GM12891 (cell line): Measurements from ENCODE around the gene SRGN.

Experiments used
- POLR2A ChIP-seq: IDR thresholded peaks from 2 replicates; pipeline ENCODE4 v1.6.1; 2011; ENCODE audit warnings: low read depth, low read length, control low read depth
- TAF1 ChIP-seq: IDR thresholded peaks from 2 replicates; pipeline ENCODE4 v1.6.1; 2011; ENCODE audit warnings: low read depth, low read length, control low read depth

DNA sequence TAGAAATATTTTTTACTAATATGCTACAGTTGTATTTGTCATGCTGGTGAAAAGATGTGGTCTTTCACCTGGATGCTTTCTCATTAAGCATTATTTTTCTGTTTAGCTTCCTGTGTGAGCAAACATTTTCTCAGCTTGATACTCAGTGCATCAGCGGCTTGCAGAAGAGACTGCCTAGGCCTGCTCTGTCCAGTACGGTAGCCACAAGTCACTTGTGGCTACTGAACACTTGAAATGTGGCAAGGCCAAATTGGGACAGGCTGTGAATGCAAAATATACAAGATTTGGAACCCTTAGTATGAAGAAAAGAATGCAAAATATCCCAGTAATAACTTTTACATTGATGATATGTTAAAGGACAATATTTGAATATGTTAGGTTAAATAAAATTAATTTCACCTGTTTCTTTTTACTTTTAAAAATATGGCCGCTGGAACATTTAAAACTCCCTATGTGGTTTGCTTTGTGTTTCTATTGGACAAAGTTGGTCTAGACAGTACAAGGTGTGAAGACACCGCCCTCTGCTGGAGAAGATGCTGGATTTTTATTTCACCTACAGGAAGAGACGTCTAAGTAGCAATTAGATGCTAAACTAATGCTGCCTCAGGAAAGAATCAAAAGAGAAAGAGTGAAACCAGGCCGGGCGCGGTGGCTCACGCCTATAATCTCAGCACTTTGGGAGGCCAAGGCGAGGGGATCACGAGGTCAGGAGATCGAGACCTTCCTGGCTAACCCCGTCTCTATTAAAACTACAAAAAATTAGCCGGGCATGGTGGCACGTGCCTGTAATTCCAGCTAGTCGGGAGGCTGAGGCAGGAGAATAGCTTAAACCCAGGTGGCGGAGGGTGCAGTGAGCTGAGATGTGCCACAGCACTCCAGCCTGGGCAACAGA, 5.3 kb downstream of the SRGN start:
- TF ChIP-seq POLR2A (no peak; the same call in 1 of the 2 replicates), TAF1 (no peak)
